IMR-90 (cell line): ENCODE results near the gene TDRD12. TPM values are rescaled to one million over a fixed set of nuclear protein-coding genes. Genes with fewer than 3 reads are reported as not detected.

Experiments used
- ATAC-seq: fragments of 200-7000 bp; cut with Tn5 transposase; 2 replicates; pipeline ENCODE4 v1.9.1; 2020; ENCODE audit warnings: low read depth, mild to moderate bottlenecking, moderate library complexity
- BruUV-seq: library from RNA; stranded (reverse); fragments of 400-500 nt; replicated peaks from 2 replicates; lab custom pipeline; 2021; lab: Mats Ljungman, UMichigan
- CTCF ChIA-PET: fragments of 300-600 bp; formaldehyde crosslinking; extraction: SDS; loops from one replicate; lab custom pipeline; 2021; ENCODE audit warnings: antibody characterized with exemption; lab: Yijun Ruan, JAX
- POLR2A ChIA-PET: fragments of 300-600 bp; sonication (Branson Sonifier 250); formaldehyde crosslinking; loops from one replicate; lab custom pipeline; 2022; ENCODE audit warnings: antibody characterized with exemption; ENCODE audit not compliant: unreplicated experiment; lab: Charles Lee
- DNase-seq: peaks from one replicate; pipeline ENCODE4 v3.0.0; 2013
- H2AFZ ChIP-seq: replicated peaks from 2 replicates; pipeline ENCODE3; 2013; ENCODE audit warnings: low read length, mild to moderate bottlenecking; ENCODE audit not compliant: poor library complexity
- H2AK5ac ChIP-seq: 2 replicates; pipeline ENCODE4 v1.6.1; 2013; ENCODE audit warnings: low read depth, low read length, inconsistent platforms
- H2AK9ac ChIP-seq: replicated peaks from 2 replicates; pipeline ENCODE3; 2013; ENCODE audit warnings: mild to moderate bottlenecking, low read depth, low read length, moderate library complexity; ENCODE audit not compliant: poor library complexity
- H2BK120ac ChIP-seq: 2 replicates; pipeline ENCODE4 v1.6.1; 2013; ENCODE audit warnings: low read depth, low read length, inconsistent platforms
- H2BK15ac ChIP-seq: 3 replicates; pipeline ENCODE4 v1.6.1; 2013; ENCODE audit warnings: low read depth, low read length, inconsistent platforms
- H2BK20ac ChIP-seq: 2 replicates; pipeline ENCODE4 v1.6.1; 2013; ENCODE audit warnings: low read depth, mild to moderate bottlenecking, inconsistent platforms, low read length, moderate library complexity
- H2BK5ac ChIP-seq: 2 replicates; pipeline ENCODE4 v1.6.1; 2013; ENCODE audit warnings: mild to moderate bottlenecking, low read depth, low read length, inconsistent platforms; ENCODE audit not compliant: poor library complexity, severe bottlenecking
- H3K14ac ChIP-seq: replicated peaks from 2 replicates; pipeline ENCODE4 v1.6.1; 2013; ENCODE audit warnings: low read depth, low read length, inconsistent platforms
- H3K18ac ChIP-seq: 2 replicates; pipeline ENCODE4 v1.6.1; 2013; ENCODE audit warnings: low read depth, low read length, control low read depth
- H3K23ac ChIP-seq: 2 replicates; pipeline ENCODE4 v1.6.1; 2013; ENCODE audit warnings: low read depth, low read length, inconsistent platforms
- H3K27ac ChIP-seq: 2 replicates; pipeline ENCODE4 v1.5.1; 2013; ENCODE audit warnings: mild to moderate bottlenecking, control low read depth, low read length; ENCODE audit not compliant: insufficient read depth
- H3K27me3 ChIP-seq: 2 replicates; pipeline ENCODE4 v1.6.1; 2013; ENCODE audit warnings: low read length; ENCODE audit not compliant: control insufficient read depth, insufficient read depth
- H3K36me3 ChIP-seq: 2 replicates; pipeline ENCODE4 v1.6.1; 2013; ENCODE audit warnings: low read length, mixed read lengths; ENCODE audit not compliant: control insufficient read depth, insufficient read depth
- H3K4ac ChIP-seq: 2 replicates; pipeline ENCODE4 v1.6.1; 2013; ENCODE audit warnings: low read depth, low read length, inconsistent platforms
- H3K4me1 ChIP-seq: 2 replicates; pipeline ENCODE4 v1.6.1; 2013; ENCODE audit warnings: low read length, mixed read lengths; ENCODE audit not compliant: control insufficient read depth, insufficient read depth
- H3K4me2 ChIP-seq: 2 replicates; pipeline ENCODE4 v1.6.1; 2013; ENCODE audit warnings: low read depth, mild to moderate bottlenecking, control low read depth, low read length, moderate library complexity
- H3K4me3 ChIP-seq: 2 replicates; pipeline ENCODE4 v1.5.1; 2013; ENCODE audit warnings: low read depth, mild to moderate bottlenecking, control low read depth, low read length, moderate library complexity; ENCODE audit not compliant: insufficient read depth
- H3K56ac ChIP-seq: 2 replicates; pipeline ENCODE4 v1.6.1; 2013; ENCODE audit warnings: low read length, inconsistent platforms; ENCODE audit not compliant: insufficient read depth; ENCODE audit errors: extremely low read depth
- H3K79me1 ChIP-seq, 2 experiments: 2 replicates each; pipeline ENCODE4 v1.6.1; 2013; ENCODE audit warnings: low read length in 2 of 2, inconsistent platforms in 1 of 2, low read depth in 1 of 2
- H3K9ac ChIP-seq: 2 replicates; pipeline ENCODE4 v1.6.1; 2013; ENCODE audit warnings: low read depth, low read length, control low read depth
- H3K9me1 ChIP-seq: 2 replicates; pipeline ENCODE4 v1.6.1; 2013; ENCODE audit warnings: low read length, inconsistent platforms; ENCODE audit not compliant: insufficient read depth
- H3K9me3 ChIP-seq: 2 replicates; pipeline ENCODE4 v1.6.1; 2013; ENCODE audit warnings: low read length; ENCODE audit not compliant: control insufficient read depth, insufficient read depth
- H4K20me1 ChIP-seq: 2 replicates; pipeline ENCODE4 v1.6.1; 2013; ENCODE audit warnings: low read length, inconsistent platforms; ENCODE audit not compliant: insufficient read depth
- H4K5ac ChIP-seq: 2 replicates; pipeline ENCODE4 v1.6.1; 2013; ENCODE audit warnings: mild to moderate bottlenecking, low read depth, low read length, control low read depth
- H4K8ac ChIP-seq, 2 experiments: 2 replicates each; pipeline ENCODE4 v1.6.1; 2013; ENCODE audit warnings: low read depth in 2 of 2, low read length in 2 of 2, control low read depth in 1 of 2, inconsistent platforms in 1 of 2
- H4K91ac ChIP-seq: 2 replicates; pipeline ENCODE4 v1.6.1; 2013; ENCODE audit warnings: low read depth, low read length, inconsistent platforms; ENCODE audit not compliant: insufficient read depth
- BHLHE40 ChIP-seq: fragments of 150-350 bp; IDR thresholded peaks from 2 replicates; pipeline ENCODE4 v1.6.1; 2016; ENCODE audit warnings: mild to moderate bottlenecking, low read depth, low read length
- FOS ChIP-seq: fragments of 150-350 bp; IDR thresholded peaks from 2 replicates; pipeline ENCODE4 v1.6.1; 2016; ENCODE audit warnings: low read depth, low read length
- MAZ ChIP-seq: IDR thresholded peaks from 2 replicates; pipeline ENCODE4 v1.6.1; 2012; ENCODE audit warnings: low read depth, mild to moderate bottlenecking, low read length, improper control_type of control experiment, moderate library complexity, borderline replicate concordance
- MXI1 ChIP-seq: IDR thresholded peaks from 2 replicates; pipeline ENCODE4 v1.6.1; 2012; ENCODE audit warnings: low read depth, mild to moderate bottlenecking, low read length, moderate library complexity, borderline replicate concordance
- NFE2L2 ChIP-seq: fragments of 150-350 bp; IDR thresholded peaks from 2 replicates; pipeline ENCODE4 v1.6.1; 2016; ENCODE audit warnings: low read depth, mild to moderate bottlenecking, low read length
- POLR2A ChIP-seq: IDR thresholded peaks from 2 replicates; pipeline ENCODE4 v1.6.1; 2012; ENCODE audit warnings: mild to moderate bottlenecking, low read depth, low read length
- RAD21 ChIP-seq: IDR thresholded peaks from 2 replicates; pipeline ENCODE4 v1.6.1; 2012; ENCODE audit warnings: low read length, improper control_type of control experiment
- SMC3 ChIP-seq: fragments of 150-350 bp; IDR thresholded peaks from 2 replicates; pipeline ENCODE4 v1.6.1; 2016; ENCODE audit warnings: low read depth, mild to moderate bottlenecking, antibody characterized with exemption, low read length, moderate library complexity
- WGBS, 2 experiments: methylation state at CpG; one replicate each; pipeline versions ENCODE4 v1.1.5 to v1.1.7; 2013; ENCODE audit warnings: missing lambda C conversion rate in 2 of 2; ENCODE audit not compliant: insufficient read length in 1 of 2; ENCODE audit errors: extremely low coverage in 2 of 2; 5-methylcytosine and 5-hydroxymethylcytosine counted together
- dilution Hi-C: fragments of 300-500 bp; cut with HindIII; formaldehyde crosslinking; loops from one replicate; pipeline ENCODE4 v1.14.3; 2018; ENCODE audit warnings: low sequenced_read_pairs; ENCODE audit not compliant: unreplicated experiment
- in situ Hi-C: fragments of 300-500 bp; cut with MboI; formaldehyde crosslinking; loops from 3 replicates; pipeline ENCODE4 v1.14.3; 2019; ENCODE audit warnings: low sequenced_read_pairs, inconsistent platforms, mixed read lengths
- intact Hi-C: fragments of 100-400 bp; cut with micrococcal nuclease; formaldehyde crosslinking; loops from 2 replicates; pipeline ENCODE4 v1.10.0; 2022
- polyA plus RNA-seq, 3 experiments: library from polyadenylated mRNA; depleted of rRNA; stranded (reverse); fragments of >200 nt; gene quantifications; 2 replicates each; pipeline ENCODE4 v1.2.3, GENCODE V29; 2012; ENCODE audit warnings: low replicate concordance in 1 of 3
- total RNA-seq: library from RNA; depleted of rRNA; stranded (reverse); fragments of >200 nt; gene quantifications from 2 replicates; pipeline ENCODE4 v1.2.3, GENCODE V29; 2012
- TF ChIP-seq, protein P1 (sequence below): fragments of 150-350 bp; IDR thresholded peaks from 2 replicates; pipeline ENCODE4 v1.6.1; 2017; ENCODE audit warnings: mild to moderate bottlenecking, antibody characterized with exemption, low read length, low read depth
- TF ChIP-seq, protein P2 (sequence below): fragments of 150-350 bp; IDR thresholded peaks from 2 replicates; pipeline ENCODE4 v1.6.1; 2016; ENCODE audit warnings: low read depth, mild to moderate bottlenecking, low read length, moderate library complexity, borderline replicate concordance

TDRD12 gene
- total and polyA plus RNA-seq, 2 of the 4 experiments (the other 2 are of a cell fraction) = under 0.01 to 0.07 TPM

DNA sequence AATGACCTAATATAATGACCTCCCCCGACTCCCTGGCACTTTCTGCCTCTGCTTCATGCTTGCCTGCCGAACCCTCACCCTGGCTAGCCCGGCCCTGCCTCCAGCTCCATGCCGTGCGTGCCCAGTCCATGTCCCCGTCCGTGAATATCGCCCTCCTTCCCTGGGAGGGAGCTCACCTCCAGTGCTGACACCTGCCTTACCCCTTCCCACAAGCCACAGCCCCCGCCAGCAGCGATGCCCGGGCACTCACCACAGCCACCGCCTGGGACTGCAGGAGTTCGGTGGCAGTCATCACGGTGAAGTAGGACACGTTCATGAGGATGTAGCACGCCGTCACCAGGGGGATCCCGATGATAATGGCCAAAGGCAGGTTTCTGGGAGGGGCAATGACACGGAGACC, 140.0 kb downstream of the TDRD12 start:
- CTCF ChIA-PET = no interaction called here
- H3K27me3 ChIP-seq = no peaks in the 10 kb centered on the region
- H4K20me1 ChIP-seq = no peaks in the 10 kb centered on the region
- H3K9me3 ChIP-seq = no peaks in the 10 kb centered on the region
- no peak overlapping the region for H3K14ac ChIP-seq
- H3K9me1 ChIP-seq = no peaks in the 10 kb centered on the region
- H3K4me2 ChIP-seq = no peak overlapping the region
- TF ChIP-seq RAD21 = no peak
- TF ChIP-seq SMC3 = no peak
- TF ChIP-seq BHLHE40 = no peak
- TF ChIP-seq MXI1 = no peak
- no peak for TF ChIP-seq NFE2L2
- TF ChIP-seq MAZ = no peak
- TF ChIP-seq, protein P1, sequence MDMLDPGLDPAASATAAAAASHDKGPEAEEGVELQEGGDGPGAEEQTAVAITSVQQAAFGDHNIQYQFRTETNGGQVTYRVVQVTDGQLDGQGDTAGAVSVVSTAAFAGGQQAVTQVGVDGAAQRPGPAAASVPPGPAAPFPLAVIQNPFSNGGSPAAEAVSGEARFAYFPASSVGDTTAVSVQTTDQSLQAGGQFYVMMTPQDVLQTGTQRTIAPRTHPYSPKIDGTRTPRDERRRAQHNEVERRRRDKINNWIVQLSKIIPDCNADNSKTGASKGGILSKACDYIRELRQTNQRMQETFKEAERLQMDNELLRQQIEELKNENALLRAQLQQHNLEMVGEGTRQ = no peak
- TF ChIP-seq POLR2A = no peak
- TF ChIP-seq, protein P2, sequence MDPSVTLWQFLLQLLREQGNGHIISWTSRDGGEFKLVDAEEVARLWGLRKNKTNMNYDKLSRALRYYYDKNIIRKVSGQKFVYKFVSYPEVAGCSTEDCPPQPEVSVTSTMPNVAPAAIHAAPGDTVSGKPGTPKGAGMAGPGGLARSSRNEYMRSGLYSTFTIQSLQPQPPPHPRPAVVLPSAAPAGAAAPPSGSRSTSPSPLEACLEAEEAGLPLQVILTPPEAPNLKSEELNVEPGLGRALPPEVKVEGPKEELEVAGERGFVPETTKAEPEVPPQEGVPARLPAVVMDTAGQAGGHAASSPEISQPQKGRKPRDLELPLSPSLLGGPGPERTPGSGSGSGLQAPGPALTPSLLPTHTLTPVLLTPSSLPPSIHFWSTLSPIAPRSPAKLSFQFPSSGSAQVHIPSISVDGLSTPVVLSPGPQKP = no peak
- no peak for TF ChIP-seq FOS
- H3K4me3 ChIP-seq = no peak overlapping the region
- no peak overlapping the region for H2AK9ac ChIP-seq
- intact Hi-C loops = no loop called here
- no peak overlapping the region for H3K18ac ChIP-seq
- no peak overlapping the region for H3K4ac ChIP-seq
- H2BK20ac ChIP-seq = no peak overlapping the region
- no peak overlapping the region for H4K8ac ChIP-seq
- H3K23ac ChIP-seq = no peak overlapping the region
- H3K4me1 ChIP-seq = no peaks in the 10 kb centered on the region
- no peaks in the 10 kb centered on the region for H3K79me1 ChIP-seq
- H2AFZ ChIP-seq = no peak overlapping the region
- no peak overlapping the region for H3K9ac ChIP-seq
- ATAC-seq (no peak), DNase-seq (no peak)
- no peak overlapping the region for H3K27ac ChIP-seq
- H3K36me3 ChIP-seq = no peaks in the 10 kb centered on the region
- WGBS, 2 experiments = 87% methylated on average over 3 of the region's 19 CpGs; no CpG with 5 or more reads in 1 of the 2 experiments
- H4K91ac ChIP-seq = no peak overlapping the region
- H2BK5ac ChIP-seq = no peak overlapping the region
- no peak overlapping the region for H2BK15ac ChIP-seq
- in situ Hi-C loops = no loop called here
- BruUV-seq = no TSS peak
- no peak overlapping the region for H2AK5ac ChIP-seq
- H3K56ac ChIP-seq = no peak overlapping the region
- no peak overlapping the region for H2BK120ac ChIP-seq
- POLR2A ChIA-PET = no interaction called here
- no peak overlapping the region for H4K5ac ChIP-seq
- dilution Hi-C loops = no loop called here
